ENCODE data around the gene COL15A1. TPM values are rescaled to one million over a fixed set of nuclear protein-coding genes. Genes with fewer than 3 reads are reported as not detected.

The COL15A1 gene
- total and polyA plus RNA-seq, 2 of the 8 experiments (the other 6 are each of a cell fraction or from before 2014, with no cell fraction given): 0.12 to 0.15 TPM

GRCh38 chr9:99011161-99011709 lies 67.5 kb downstream of the COL15A1 start:
- ChIA-PET POLR2A (ENCODE audit: partially characterized antibody) (no interaction called here), CTCF (ENCODE audit: partially characterized antibody) (interaction anchor here (0.5 to 1.5 kb wide), 5 partner anchors 10 to 219 kb away, joined by 3 to 4 read pairs (median 3); no protein-coding TSS in a partner anchor)
- H2AFZ ChIP-seq (ENCODE audit: low read length): no peak overlapping the region
- H2BK120ac ChIP-seq (replicated peaks; ENCODE audit: low read depth, low read length): no peak overlapping the region
- H2BK5ac ChIP-seq (ENCODE audit: low read depth, low read length): no peak overlapping the region
- H3K4ac ChIP-seq (replicated peaks; ENCODE audit: insufficient read length, low read depth, low read length): no peak overlapping the region
- no peak overlapping the region for H3K14ac ChIP-seq (ENCODE audit: insufficient read length)
- H3K4me1 ChIP-seq (replicated peaks in 1 of 4; ENCODE audit: control insufficient read depth in 3 of 4, insufficient read depth in 4 of 4, low read length in 3 of 4): no peaks in the 10 kb centered on the region
- no peak overlapping the region for H3K23ac ChIP-seq (ENCODE audit: insufficient read length)
- no peak overlapping the region for H2AK5ac ChIP-seq (ENCODE audit: low read depth, low read length)
- H4K8ac ChIP-seq (ENCODE audit: extremely low read depth, insufficient read depth, low read length): no peak overlapping the region
- H3K56ac ChIP-seq (replicated peaks; ENCODE audit: insufficient read length, low read depth, low read length): no peak overlapping the region
- no peaks in the 10 kb centered on the region for H3K27me3 ChIP-seq (replicated peaks in 1 of 4; ENCODE audit: control insufficient read depth in 3 of 4, extremely low read depth in 1 of 4, insufficient read depth in 3 of 4, low read length in 3 of 4)
- H3K4me2 ChIP-seq (ENCODE audit: insufficient read depth in 1 of 2, low read depth in 2 of 2, low read length in 2 of 2): no peak overlapping the region
- peaks cover 18 to 27% of the 10 kb centered on the region in 2 experiments for H3K9me3 ChIP-seq (ENCODE audit: insufficient read depth in 2 of 2, low read depth in 1 of 2, low read length in 1 of 2)
- H4K91ac ChIP-seq (replicated peaks; ENCODE audit: insufficient read length, low read length): no peak overlapping the region
- no peak overlapping the region for H3K9ac ChIP-seq (replicated peaks in 1 of 4; ENCODE audit: extremely low read depth in 1 of 4, low read depth in 3 of 4, low read length in 3 of 4)
- no peak overlapping the region for H2BK12ac ChIP-seq (ENCODE audit: low read depth, low read length)
- H3K27ac ChIP-seq (ENCODE audit: low read depth, low read length): no peak overlapping the region
- no peaks in the 10 kb centered on the region for H3K23me2 ChIP-seq (ENCODE audit: low read depth, low read length)
- H3K4me3 ChIP-seq (ENCODE audit: extremely low read depth in 1 of 4, insufficient read depth in 2 of 4, low read depth in 3 of 4, low read length in 4 of 4): no peak overlapping the region
- H3K18ac ChIP-seq (ENCODE audit: extremely low read depth, low read length): no peak overlapping the region
- H2BK15ac ChIP-seq (ENCODE audit: low read length): no peak overlapping the region
- H2BK20ac ChIP-seq (ENCODE audit: low read length): no peak overlapping the region
- no peak overlapping the region for H4K5ac ChIP-seq (ENCODE audit: insufficient read length, low read depth, low read length)
- H3K36me3 ChIP-seq (ENCODE audit: control insufficient read depth in 2 of 4, insufficient read depth in 4 of 4, low read length in 3 of 4): peaks cover 0 to 2% (median 0%) of the 10 kb centered on the region in 4 experiments; a peak in 1 of 8 replicates
- no peak for DNase-seq (ENCODE audit: low read depth in 1 of 2, low spot score in 2 of 2)
- TF ChIP-seq TCF12 (IDR thresholded peaks at IDR 0.05; ENCODE audit: low read depth, low read length): no peak
- TF ChIP-seq SIRT6 (IDR thresholded peaks at IDR 0.05; ENCODE audit: low read length): no peak
- no peak for TF ChIP-seq ATF3 (IDR thresholded peaks at IDR 0.05; ENCODE audit: insufficient read depth, low read depth, low read length)
- no peak for TF ChIP-seq SP1 (IDR thresholded peaks at IDR 0.05; ENCODE audit: low read depth, low read length)
- TF ChIP-seq MAX (IDR thresholded peaks at IDR 0.05): no peak
- H4K20me1 ChIP-seq (replicated peaks in 1 of 2; ENCODE audit: control insufficient read depth in 1 of 2, insufficient read depth in 2 of 2, low read length in 2 of 2): no peaks in the 10 kb centered on the region
- no peaks in the 10 kb centered on the region for H3K79me1 ChIP-seq (ENCODE audit: low read depth, low read length)
- H3K79me2 ChIP-seq (ENCODE audit: control insufficient read depth in 1 of 2, insufficient read depth in 2 of 2, low read length in 2 of 2): no peaks in the 10 kb centered on the region
- FAIRE-seq: no peak

Measured in H1 (cell line).